Thoracic aorta (tissue), 2 donors: ENCODE results near the gene SLC35F2. TPM values are rescaled to one million over a fixed set of nuclear protein-coding genes. Genes with fewer than 3 reads are reported as not detected.
A peak's percentile ranks its signal among the peaks of the same experiment; 100 is the strongest.

ENCODE experiments used
- ATAC-seq: fragments of 150-250 bp; one replicate; pipeline ENCODE4 v1.8.0; 2017; ENCODE audit warnings: low read depth; ENCODE audit not compliant: insufficient number of reproducible peaks, low FRiP score
- DNase-seq: peaks from one replicate; pipeline ENCODE4 v3.0.0-alpha.2; 2020; ENCODE audit warnings: low spot score
- H3K27ac ChIP-seq, 2 donors: fragments of 200-600 bp; sonication (generic); 1 replicate in 1 of 2; 2 replicates in 1 of 2; pipeline ENCODE4 v1.5.1; 2016; ENCODE audit warnings: mild to moderate bottlenecking in 2 of 2, moderate library complexity in 2 of 2
- H3K27me3 ChIP-seq: fragments of 200-600 bp; sonication (generic); replicated peaks from 2 replicates; pipeline ENCODE4 v1.6.0; 2016; ENCODE audit warnings: mild to moderate bottlenecking; ENCODE audit not compliant: insufficient read depth
- H3K36me3 ChIP-seq: fragments of 200-600 bp; sonication (generic); one replicate; pipeline ENCODE4 v1.5.1; 2016
- H3K4me1 ChIP-seq, 2 donors: fragments of 200-600 bp; sonication (generic); 1 replicate in 1 of 2; 2 replicates in 1 of 2; pipeline versions ENCODE4 v1.5.1 to v1.6.0; 2016; ENCODE audit warnings: low read depth in 2 of 2, mild to moderate bottlenecking in 1 of 2; ENCODE audit not compliant: control insufficient read depth in 1 of 2
- H3K4me3 ChIP-seq: fragments of 200-600 bp; sonication (generic); 2 replicates; pipeline ENCODE4 v1.5.1; 2016; ENCODE audit warnings: mild to moderate bottlenecking
- H3K9me3 ChIP-seq: fragments of 200-600 bp; sonication (generic); 2 replicates; pipeline ENCODE4 v1.5.1; 2016
- total RNA-seq, 2 donors: library from RNA; depleted of rRNA; stranded (reverse); fragments of >200 nt; gene quantifications; one replicate each; pipeline versions ENCODE4 v1.1.0 to v1.2.3, GENCODE V29; 2016
- TF ChIP-seq, protein P1 (sequence below): fragments of 200-600 bp; sonication (generic); IDR thresholded peaks from one replicate; pipeline ENCODE4 v1.5.1; 2019; ENCODE audit warnings: antibody characterized with exemption

Gene SLC35F2
- total RNA-seq, 2 donors from 2014 or later = 10.0 to 13.5 TPM

DNA sequence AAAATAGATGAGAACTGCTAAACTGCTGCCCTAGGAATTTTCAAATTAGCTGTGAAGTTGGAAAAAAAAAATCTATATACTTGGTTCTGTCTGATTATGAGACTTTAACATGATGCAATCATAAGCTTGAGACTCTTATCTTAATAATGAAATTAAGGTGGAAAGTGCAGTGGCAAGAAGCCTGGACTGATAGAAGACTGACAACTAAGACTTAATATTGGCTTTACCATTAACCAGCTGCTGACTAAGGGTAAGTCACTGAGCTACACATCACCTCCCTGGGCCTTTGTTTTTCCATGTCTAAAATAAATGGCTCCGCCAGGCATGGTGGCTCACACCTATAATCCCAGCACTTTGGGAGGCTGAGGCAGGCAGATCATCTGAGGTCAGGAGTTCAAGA is 56.9 kb downstream of the SLC35F2 start:
- ATAC-seq (no peak), DNase-seq (no peak)
- Histone ChIP-seq H3K36me3 (peaks cover 17% of the 10 kb centered on the region), H3K9me3 (no peaks in the 10 kb centered on the region), H3K27me3 (no peaks in the 10 kb centered on the region), H3K4me1 (peaks cover 7 to 12% of the 10 kb centered on the region in 2 donors), H3K4me3 (no peak overlapping the region), H3K27ac (no peak overlapping the region)
- TF ChIP-seq, protein P1, sequence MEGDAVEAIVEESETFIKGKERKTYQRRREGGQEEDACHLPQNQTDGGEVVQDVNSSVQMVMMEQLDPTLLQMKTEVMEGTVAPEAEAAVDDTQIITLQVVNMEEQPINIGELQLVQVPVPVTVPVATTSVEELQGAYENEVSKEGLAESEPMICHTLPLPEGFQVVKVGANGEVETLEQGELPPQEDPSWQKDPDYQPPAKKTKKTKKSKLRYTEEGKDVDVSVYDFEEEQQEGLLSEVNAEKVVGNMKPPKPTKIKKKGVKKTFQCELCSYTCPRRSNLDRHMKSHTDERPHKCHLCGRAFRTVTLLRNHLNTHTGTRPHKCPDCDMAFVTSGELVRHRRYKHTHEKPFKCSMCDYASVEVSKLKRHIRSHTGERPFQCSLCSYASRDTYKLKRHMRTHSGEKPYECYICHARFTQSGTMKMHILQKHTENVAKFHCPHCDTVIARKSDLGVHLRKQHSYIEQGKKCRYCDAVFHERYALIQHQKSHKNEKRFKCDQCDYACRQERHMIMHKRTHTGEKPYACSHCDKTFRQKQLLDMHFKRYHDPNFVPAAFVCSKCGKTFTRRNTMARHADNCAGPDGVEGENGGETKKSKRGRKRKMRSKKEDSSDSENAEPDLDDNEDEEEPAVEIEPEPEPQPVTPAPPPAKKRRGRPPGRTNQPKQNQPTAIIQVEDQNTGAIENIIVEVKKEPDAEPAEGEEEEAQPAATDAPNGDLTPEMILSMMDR = no peak

DNA sequence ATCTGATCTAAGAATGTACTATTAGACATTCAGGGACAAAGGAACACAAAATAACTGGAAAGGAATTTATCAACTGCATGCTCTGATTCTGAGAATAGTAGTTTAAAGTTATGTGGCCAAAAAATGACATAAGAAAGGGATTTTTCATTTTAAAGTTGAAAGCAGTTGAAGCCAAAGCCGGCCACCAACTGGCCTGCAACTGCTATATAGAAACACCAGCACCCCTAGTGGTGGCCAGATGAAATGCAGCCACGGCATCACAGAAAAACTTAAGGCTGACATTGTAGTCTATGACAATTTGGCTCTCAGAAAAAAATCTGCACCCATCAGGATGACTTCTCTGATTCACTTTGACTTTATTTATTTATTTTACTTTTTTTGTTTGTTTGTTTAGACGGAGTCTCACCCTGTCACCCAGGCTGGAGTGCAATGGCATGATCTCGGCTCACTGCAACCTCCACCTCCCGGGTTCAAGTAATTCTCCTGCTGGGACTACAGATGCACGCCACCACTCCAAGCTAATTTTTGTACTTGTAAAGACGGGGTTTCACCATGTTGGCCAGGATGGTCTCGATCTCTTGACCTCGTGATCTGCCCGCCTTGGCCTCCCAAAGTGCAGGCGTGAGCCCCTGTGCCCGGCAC is 59.2 kb downstream of the SLC35F2 start:
- peak overlapping the region; percentile 52 to 84 for H3K27ac ChIP-seq
- H3K4me3 ChIP-seq = peak overlapping the region; percentile 41
- TF ChIP-seq, protein P1 = peak; percentile 95
- no peaks in the 10 kb centered on the region for H3K27me3 ChIP-seq
- peak; percentile 70 for ATAC-seq
- H3K4me1 ChIP-seq = peaks cover 7 to 12% of the 10 kb centered on the region in 2 donors
- H3K9me3 ChIP-seq = no peaks in the 10 kb centered on the region
- peaks cover 7% of the 10 kb centered on the region for H3K36me3 ChIP-seq
- peak; percentile 34 for DNase-seq

DNA sequence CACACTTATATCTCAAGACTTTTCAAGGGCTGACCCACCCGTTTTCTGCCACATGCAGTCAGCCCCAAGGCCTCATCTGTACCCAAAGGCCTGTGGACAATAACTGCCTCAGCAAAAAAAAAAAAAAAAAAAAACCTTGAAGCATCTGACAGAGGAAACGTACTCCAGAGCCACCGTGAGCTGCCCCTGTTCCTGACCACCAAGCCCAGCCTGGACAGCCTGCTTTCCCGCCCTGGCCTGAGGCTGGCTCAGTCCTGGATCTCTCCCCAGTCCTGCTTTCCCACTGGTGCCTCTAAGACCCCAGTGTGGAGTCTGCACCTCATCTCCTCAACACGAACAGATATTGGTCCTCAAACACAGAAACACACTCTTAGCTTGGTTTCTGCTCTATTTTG is 66.5 kb downstream of the SLC35F2 start:
- TF ChIP-seq, protein P1 = no peak
- peaks cover 3% of the 10 kb centered on the region for H3K36me3 ChIP-seq
- no peaks in the 10 kb centered on the region for H3K27me3 ChIP-seq
- no peak overlapping the region for H3K4me3 ChIP-seq
- ATAC-seq (no peak), DNase-seq (no peak)
- H3K9me3 ChIP-seq = no peaks in the 10 kb centered on the region
- no peak overlapping the region for H3K27ac ChIP-seq
- no peaks in the 10 kb centered on the region for H3K4me1 ChIP-seq

DNA sequence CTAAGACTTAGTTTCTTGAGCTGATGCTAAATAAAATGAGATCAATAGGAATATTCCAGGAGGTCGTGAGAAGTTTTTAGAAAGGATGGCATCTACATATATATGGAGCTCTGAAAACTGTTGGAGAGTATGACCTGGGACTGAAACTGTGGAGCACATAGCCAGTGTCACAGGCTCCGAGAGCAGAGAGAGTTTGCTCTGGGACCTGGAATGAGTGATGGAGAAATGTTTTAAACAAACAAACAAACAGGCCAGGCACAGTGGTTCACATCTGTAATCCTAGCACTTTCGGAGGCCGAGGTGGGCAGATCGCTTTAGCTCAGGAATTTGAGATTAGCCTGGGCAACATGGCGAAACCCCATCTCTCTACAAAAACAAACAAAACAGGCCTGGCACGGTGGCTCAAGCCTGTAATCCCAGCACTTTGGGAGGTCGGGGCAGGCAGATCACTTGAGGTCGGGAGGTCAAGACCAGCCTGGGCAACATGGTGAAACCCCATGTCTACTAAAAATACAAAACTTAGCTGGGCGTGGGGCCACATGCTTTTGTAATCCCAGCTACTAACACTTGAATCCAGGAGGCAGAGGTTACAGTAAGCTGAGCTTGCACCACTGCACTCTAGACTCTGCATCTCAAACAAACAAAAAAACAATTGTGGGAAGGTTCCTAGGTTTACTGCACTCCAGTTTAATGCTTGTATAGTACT is 67.1 kb downstream of the SLC35F2 start:
- TF ChIP-seq, protein P1 = no peak
- H3K9me3 ChIP-seq = no peaks in the 10 kb centered on the region
- no peaks in the 10 kb centered on the region for H3K4me1 ChIP-seq
- peaks cover 3% of the 10 kb centered on the region for H3K36me3 ChIP-seq
- H3K27ac ChIP-seq = no peak overlapping the region
- ATAC-seq = no peak
- H3K27me3 ChIP-seq = no peaks in the 10 kb centered on the region
- DNase-seq = no peak
- H3K4me3 ChIP-seq = no peak overlapping the region

DNA sequence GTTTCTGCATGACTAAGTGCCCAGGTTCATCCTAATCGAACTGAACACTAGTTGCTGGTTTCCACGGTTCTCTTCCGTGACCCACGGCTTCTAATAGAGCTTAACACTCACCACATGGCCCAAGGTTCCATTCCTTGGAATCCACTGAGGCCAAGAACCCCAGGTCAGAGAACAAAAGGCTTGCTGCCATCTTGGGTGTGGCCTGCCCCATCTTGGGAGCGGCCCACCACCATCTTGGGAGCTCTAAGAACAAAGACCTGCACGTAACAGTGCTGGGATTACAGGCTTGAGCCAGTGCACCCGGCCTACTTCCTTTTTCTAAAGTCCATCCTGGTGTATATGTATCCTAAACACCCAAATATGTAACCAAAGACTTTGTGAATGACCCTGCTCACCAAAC is 68.8 kb downstream of the SLC35F2 start:
- TF ChIP-seq, protein P1 = no peak
- Histone ChIP-seq H3K4me3 (no peak overlapping the region), H3K27me3 (no peaks in the 10 kb centered on the region), H3K9me3 (no peaks in the 10 kb centered on the region), H3K4me1 (no peaks in the 10 kb centered on the region), H3K27ac (no peak overlapping the region), H3K36me3 (peaks cover 3% of the 10 kb centered on the region)
- ATAC-seq = no peak
- DNase-seq = no peak
